GM18519 (cell line): ENCODE data around the gene CD276.

ENCODE experiments used
- ATAC-seq: cut with Tn5 transposase; IDR thresholded peaks from one replicate; pipeline ENCODE4 v1.9.1; 2021; ENCODE audit warnings: mild to moderate bottlenecking, moderate library complexity; ENCODE audit not compliant: unreplicated experiment, low FRiP score

Gene CD276

GRCh38 chr15:73744293-73744692 lies 60.1 kb downstream of the CD276 start:
- ATAC-seq: no peak

- ATAC-seq: no peak
These were observed 60.9 kb downstream of the CD276 start for GRCh38 chr15:73745073-73745472.

- no peak for ATAC-seq
These were observed 62.1 kb downstream of the CD276 start for GRCh38 chr15:73746261-73746660.

GRCh38 chr15:73746883-73747282 lies 62.7 kb downstream of the CD276 start:
- no peak for ATAC-seq

GRCh38 chr15:73747847-73748590 lies 63.8 kb downstream of the CD276 start:
- no peak for ATAC-seq

GRCh38 chr15:73748730-73749129 lies 64.5 kb downstream of the CD276 start:
- no peak for ATAC-seq

- no peak for ATAC-seq
These were observed 65.3 kb downstream of the CD276 start for GRCh38 chr15:73749533-73749932.

GRCh38 chr15:73749971-73750370 lies 65.8 kb downstream of the CD276 start:
- no peak for ATAC-seq

- no peak for ATAC-seq
These were observed 66.3 kb downstream of the CD276 start for GRCh38 chr15:73750438-73750837.

- no peak for ATAC-seq
These were observed 66.8 kb downstream of the CD276 start for GRCh38 chr15:73750951-73751350.

GRCh38 chr15:73751511-73751898 lies 67.3 kb downstream of the CD276 start:
- no peak for ATAC-seq

- no peak for ATAC-seq
These were observed 68.0 kb downstream of the CD276 start for GRCh38 chr15:73751899-73752805.

GRCh38 chr15:73752806-73753193 lies 68.6 kb downstream of the CD276 start:
- no peak for ATAC-seq

- no peak for ATAC-seq
These were observed 69.3 kb downstream of the CD276 start, which contains the start of gene INSYN1 for GRCh38 chr15:73753250-73754130. Gene INSYN1 (minus strand): TSS chr15:73753351. CDS start chr15:73751130, 2,221 bp downstream.

GRCh38 chr15:73754461-73754860 lies 70.3 kb downstream of the CD276 start:
- no peak for ATAC-seq

- ATAC-seq: no peak
These were observed 71.3 kb downstream of the CD276 start for GRCh38 chr15:73755481-73755880.

GRCh38 chr15:73755946-73756345 lies 71.8 kb downstream of the CD276 start:
- no peak for ATAC-seq

- no peak for ATAC-seq
These were observed 72.2 kb downstream of the CD276 start for GRCh38 chr15:73756390-73756789.

- no peak for ATAC-seq
These were observed 72.8 kb downstream of the CD276 start for GRCh38 chr15:73756947-73757513.

- ATAC-seq: no peak
These were observed 73.4 kb downstream of the CD276 start for GRCh38 chr15:73757571-73757970.
